Lung (tissue), 12 donors: Measurements from ENCODE around the gene S100A13. TPM values are rescaled to one million over a fixed set of nuclear protein-coding genes. Genes with fewer than 3 reads are reported as not detected.

Source experiments
- ATAC-seq: fragments of 200-7000 bp; cut with Tn5 transposase; one replicate; pipeline ENCODE4 v1.9.1; 2020; ENCODE audit warnings: moderate number of reproducible peaks; ENCODE audit not compliant: insufficient read depth, low FRiP score
- DNase-seq, 3 donors: peaks; one replicate each; pipeline ENCODE4 v3.0.0-alpha.2; 2013 to 2017
- H3K27ac ChIP-seq, 2 donors: one replicate each; pipeline ENCODE4 v1.5.1; 2013; ENCODE audit warnings: mild to moderate bottlenecking in 2 of 2, moderate library complexity in 2 of 2, control low read depth in 1 of 2, inconsistent platforms in 1 of 2, low read depth in 1 of 2, low read length in 1 of 2
- H3K27me3 ChIP-seq, 3 donors: one replicate each; pipeline ENCODE4 v1.5.1; 2013; ENCODE audit warnings: low read length in 2 of 3; ENCODE audit not compliant: control insufficient read depth in 3 of 3, insufficient read depth in 3 of 3
- H3K36me3 ChIP-seq, 4 donors: one replicate each; pipeline ENCODE4 v1.5.1; 2013; ENCODE audit warnings: low read length in 4 of 4, mild to moderate bottlenecking in 1 of 4, moderate library complexity in 1 of 4; ENCODE audit not compliant: control insufficient read depth in 4 of 4, insufficient read depth in 4 of 4
- H3K4me1 ChIP-seq, 5 donors: one replicate each; pipeline ENCODE4 v1.5.1; 2013; ENCODE audit warnings: low read length in 5 of 5, mild to moderate bottlenecking in 2 of 5, moderate library complexity in 1 of 5; ENCODE audit not compliant: control insufficient read depth in 5 of 5, insufficient read depth in 5 of 5
- H3K4me3 ChIP-seq: one replicate; pipeline ENCODE4 v1.5.1; 2013; ENCODE audit warnings: mild to moderate bottlenecking, control low read depth, moderate library complexity
- H3K9ac ChIP-seq, 2 donors: one replicate each; pipeline ENCODE4 v1.5.1; 2013; ENCODE audit warnings: low read length in 2 of 2, control low read depth in 1 of 2; ENCODE audit not compliant: insufficient read depth in 1 of 2
- H3K9me3 ChIP-seq, 4 donors: one replicate each; pipeline ENCODE4 v1.5.1; 2013; ENCODE audit warnings: low read length in 3 of 4, mild to moderate bottlenecking in 1 of 4, moderate library complexity in 1 of 4; ENCODE audit not compliant: control insufficient read depth in 4 of 4, insufficient read depth in 3 of 4
- WGBS, 2 donors: extraction: QIAGEN DNeasy Blood & Tissue Kit; methylation state at CpG; one replicate each; pipeline ENCODE4 v1.1.7; 2013; 5-methylcytosine and 5-hydroxymethylcytosine counted together
- polyA plus RNA-seq, 2 donors: library from polyadenylated mRNA; stranded (reverse); fragments of 200-250 nt; gene quantifications; one replicate each; pipeline ENCODE4 v1.2.1, GENCODE V29; 2013
- total RNA-seq, 2 donors: library from RNA; depleted of rRNA in 1 of 2; stranded (reverse); fragments of >200 nt in 1 of 2; gene quantifications; one replicate each; pipeline ENCODE4 v1.2.1, GENCODE V29; 2014 to 2021
- TF ChIP-seq, protein P1 (sequence below): IDR thresholded peaks from 2 replicates; pipeline ENCODE4 v1.5.1; 2012; ENCODE audit warnings: mild to moderate bottlenecking; ENCODE audit errors: control extremely low read depth, extremely low read depth
- donor health status: control.
- donor health status: control.
- donor health status: Bipolar disorder and iron deficiency.
- donor health status: healthy.
- donor health status: DM: yes; HTN: yes; CAD: no.

S100A13 gene
- total and polyA plus RNA-seq, 4 donors: 36.2 to 168 (median 86.5) TPM

DNA sequence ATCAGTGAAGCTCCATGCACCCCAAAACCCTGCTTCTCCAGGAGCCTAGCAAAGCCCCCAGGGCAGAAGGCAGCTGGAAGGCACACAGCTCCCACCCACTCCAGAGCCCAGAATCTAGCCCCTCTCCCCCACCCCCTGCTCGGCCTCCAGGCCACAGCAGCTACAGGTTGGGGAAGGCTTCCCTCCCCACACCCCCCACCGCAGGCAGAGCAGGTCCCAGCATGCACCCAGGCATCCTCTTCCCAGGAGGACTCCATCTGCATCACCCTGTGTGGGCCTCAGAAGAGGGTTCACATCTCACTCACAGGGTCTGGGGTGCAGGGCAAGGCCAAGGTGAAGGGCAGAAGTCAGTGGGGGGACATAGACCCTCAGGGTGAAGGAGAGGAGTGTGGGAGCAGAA, 11.9 kb downstream of the S100A13 start:
- H3K27me3 ChIP-seq: no peaks in the 10 kb centered on the region
- H3K4me1 ChIP-seq: peaks cover 5 to 41% (median 19%) of the 10 kb centered on the region in 5 donors
- peak overlapping the region in 1 of 2 donors; percentile 49 for H3K27ac ChIP-seq
- peaks cover under 1 to 3% (median 2%) of the 10 kb centered on the region in 4 donors for H3K36me3 ChIP-seq
- 82 to 95% methylated on average over 2 of the region's 2 CpGs for whole genome bisulfite sequencing, 2 donors
- ATAC-seq: no peak
- no peak for DNase-seq
- H3K9me3 ChIP-seq: no peaks in the 10 kb centered on the region
- TF ChIP-seq, protein P1, sequence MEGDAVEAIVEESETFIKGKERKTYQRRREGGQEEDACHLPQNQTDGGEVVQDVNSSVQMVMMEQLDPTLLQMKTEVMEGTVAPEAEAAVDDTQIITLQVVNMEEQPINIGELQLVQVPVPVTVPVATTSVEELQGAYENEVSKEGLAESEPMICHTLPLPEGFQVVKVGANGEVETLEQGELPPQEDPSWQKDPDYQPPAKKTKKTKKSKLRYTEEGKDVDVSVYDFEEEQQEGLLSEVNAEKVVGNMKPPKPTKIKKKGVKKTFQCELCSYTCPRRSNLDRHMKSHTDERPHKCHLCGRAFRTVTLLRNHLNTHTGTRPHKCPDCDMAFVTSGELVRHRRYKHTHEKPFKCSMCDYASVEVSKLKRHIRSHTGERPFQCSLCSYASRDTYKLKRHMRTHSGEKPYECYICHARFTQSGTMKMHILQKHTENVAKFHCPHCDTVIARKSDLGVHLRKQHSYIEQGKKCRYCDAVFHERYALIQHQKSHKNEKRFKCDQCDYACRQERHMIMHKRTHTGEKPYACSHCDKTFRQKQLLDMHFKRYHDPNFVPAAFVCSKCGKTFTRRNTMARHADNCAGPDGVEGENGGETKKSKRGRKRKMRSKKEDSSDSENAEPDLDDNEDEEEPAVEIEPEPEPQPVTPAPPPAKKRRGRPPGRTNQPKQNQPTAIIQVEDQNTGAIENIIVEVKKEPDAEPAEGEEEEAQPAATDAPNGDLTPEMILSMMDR: no peak
- H3K9ac ChIP-seq: no peak overlapping the region
- peak overlapping the region; percentile 10 for H3K4me3 ChIP-seq

DNA sequence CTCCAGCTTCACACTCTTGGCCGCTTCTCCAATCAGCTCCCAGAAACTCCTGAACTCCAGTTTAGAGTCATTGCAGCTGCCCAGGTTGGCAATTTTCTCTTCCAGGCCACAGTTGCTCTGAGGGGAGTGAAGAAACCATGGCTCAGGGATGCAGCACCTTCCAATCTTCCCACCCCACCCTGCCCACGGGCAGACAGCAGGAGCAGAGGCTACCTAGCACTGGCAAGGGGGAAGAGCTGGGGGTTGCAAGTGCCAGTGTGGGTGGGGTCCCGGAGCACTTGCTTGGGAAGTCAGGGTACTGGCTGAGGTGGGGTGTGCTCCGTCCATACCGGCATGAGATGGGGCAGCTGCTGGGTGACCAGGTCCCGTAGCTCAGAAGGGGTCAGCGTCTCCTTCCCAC, 12.4 kb downstream of the S100A13 start:
- no peak overlapping the region for H3K9ac ChIP-seq
- no peaks in the 10 kb centered on the region for H3K9me3 ChIP-seq
- H3K27ac ChIP-seq: peak overlapping the region in 1 of 2 donors; percentile 60
- DNase-seq: no peak
- TF ChIP-seq, protein P1: no peak
- H3K4me1 ChIP-seq: peaks cover 5 to 46% (median 24%) of the 10 kb centered on the region in 5 donors
- peaks cover 0 to 3% (median 2%) of the 10 kb centered on the region in 4 donors for H3K36me3 ChIP-seq
- 84 to 96% methylated on average over 7 of the region's 7 CpGs for WGBS, 2 donors
- H3K4me3 ChIP-seq: no peak overlapping the region
- H3K27me3 ChIP-seq: no peaks in the 10 kb centered on the region
- ATAC-seq: no peak

DNA sequence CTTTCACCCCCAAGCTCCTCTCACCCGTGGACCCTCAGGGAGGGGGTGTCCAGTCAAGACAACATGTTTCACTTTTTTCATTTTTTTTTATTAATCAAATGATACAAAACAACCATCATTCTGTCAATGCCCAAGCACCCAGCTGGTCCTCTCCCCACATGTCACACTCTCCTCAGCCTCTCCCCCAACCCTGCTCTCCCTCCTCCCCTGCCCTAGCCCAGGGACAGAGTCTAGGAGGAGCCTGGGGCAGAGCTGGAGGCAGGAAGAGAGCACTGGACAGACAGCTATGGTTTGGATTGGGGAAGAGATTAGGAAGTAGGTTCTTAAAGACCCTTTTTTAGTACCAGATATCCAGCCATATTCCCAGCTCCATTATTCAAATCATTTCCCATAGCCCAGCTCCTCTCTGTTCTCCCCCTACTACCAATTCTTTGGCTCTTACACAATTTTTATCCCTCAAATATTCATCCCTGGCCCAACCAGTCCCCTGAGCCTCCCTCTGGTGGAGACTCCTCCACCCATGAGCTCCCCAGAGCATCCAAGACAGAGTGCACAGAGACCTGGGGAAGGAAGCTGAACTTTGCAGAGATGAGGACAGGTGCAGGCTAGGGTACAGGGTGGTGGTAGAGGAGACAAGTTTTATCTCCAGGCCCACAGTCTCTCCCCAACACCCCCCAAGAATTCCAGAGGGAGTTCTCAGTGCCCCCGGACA, 13.0 kb downstream of the S100A13 start:
- H3K4me3 ChIP-seq: no peak overlapping the region
- ATAC-seq (no peak), DNase-seq (no peak)
- H3K36me3 ChIP-seq: peaks cover 0 to 1% (median 0%) of the 10 kb centered on the region in 4 donors
- no peaks in the 10 kb centered on the region for H3K27me3 ChIP-seq
- H3K27ac ChIP-seq: peak overlapping the region in 1 of 2 donors; percentile 32
- H3K9me3 ChIP-seq: no peaks in the 10 kb centered on the region
- no peak overlapping the region for H3K9ac ChIP-seq
- WGBS, 2 donors: 75 to 91% methylated on average over 2 of the region's 2 CpGs
- TF ChIP-seq, protein P1: no peak
- peaks cover 5 to 51% (median 28%) of the 10 kb centered on the region in 5 donors for H3K4me1 ChIP-seq
